ENCODE measurements around the gene TMEM109. TPM values are rescaled to one million over a fixed set of nuclear protein-coding genes. Genes with fewer than 3 reads are reported as not detected.

The TMEM109 gene
- total RNA-seq, 1 experiment from 2014 or later, result 81.6 TPM

DNA sequence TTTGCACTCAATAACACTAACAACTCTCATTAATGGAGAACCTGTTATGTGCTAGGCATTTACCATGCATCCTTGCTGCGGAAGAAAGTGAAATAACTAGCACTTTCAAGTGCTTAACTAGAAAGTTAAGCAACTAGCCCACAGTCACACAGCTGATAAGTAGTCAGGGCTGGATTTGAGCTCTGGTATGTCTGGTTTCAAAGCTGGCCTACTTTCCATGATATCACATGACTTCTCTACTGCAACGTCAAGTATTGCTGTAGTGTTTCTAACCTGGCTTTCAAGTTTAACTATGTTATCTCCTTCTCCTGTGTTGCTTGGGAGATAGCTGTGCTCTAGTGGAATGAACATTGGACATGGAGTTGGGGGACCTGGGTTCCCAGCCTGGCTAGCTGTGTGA, 25.9 kb downstream of the TMEM109 start:
- DNase-seq (ENCODE audit: low read depth), result no peak

DNA sequence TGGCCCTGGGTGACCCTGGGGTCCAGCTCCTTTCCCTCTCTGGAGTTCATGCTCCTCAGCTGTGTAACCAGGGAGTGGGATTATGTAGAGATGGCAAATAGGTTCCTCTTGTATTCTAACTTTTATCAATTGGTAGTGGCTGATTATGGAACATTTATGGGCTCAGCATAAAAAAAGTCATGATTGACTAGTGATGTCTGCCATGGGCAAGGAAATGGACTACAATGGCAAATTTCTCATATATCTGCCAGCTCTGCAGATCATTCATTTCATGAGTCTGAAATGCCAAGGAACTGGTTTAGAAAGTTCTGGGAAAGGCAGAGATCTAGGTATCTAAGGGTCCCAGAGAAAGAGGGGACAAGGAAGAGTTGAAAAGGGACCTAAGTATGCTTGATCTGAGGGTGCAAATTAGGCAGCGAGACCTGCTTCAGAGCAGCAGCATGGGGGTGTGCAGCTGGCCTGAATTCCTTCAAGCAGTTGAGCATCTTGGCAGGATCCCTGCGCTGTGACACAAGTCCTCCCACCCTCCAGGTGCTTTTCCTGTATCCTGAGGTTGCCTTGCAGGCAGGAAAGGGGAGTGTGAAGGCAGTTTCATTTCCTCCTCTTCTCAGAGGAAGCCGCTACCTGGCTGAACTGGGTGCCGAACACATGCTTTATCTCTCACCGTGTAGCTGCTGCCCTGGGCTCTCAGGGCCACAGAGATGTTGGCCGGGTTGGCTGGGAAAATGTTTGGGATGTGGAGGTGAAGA, 27.6 kb downstream of the TMEM109 start:
- no peak for DNase-seq (ENCODE audit: low read depth)

DNA sequence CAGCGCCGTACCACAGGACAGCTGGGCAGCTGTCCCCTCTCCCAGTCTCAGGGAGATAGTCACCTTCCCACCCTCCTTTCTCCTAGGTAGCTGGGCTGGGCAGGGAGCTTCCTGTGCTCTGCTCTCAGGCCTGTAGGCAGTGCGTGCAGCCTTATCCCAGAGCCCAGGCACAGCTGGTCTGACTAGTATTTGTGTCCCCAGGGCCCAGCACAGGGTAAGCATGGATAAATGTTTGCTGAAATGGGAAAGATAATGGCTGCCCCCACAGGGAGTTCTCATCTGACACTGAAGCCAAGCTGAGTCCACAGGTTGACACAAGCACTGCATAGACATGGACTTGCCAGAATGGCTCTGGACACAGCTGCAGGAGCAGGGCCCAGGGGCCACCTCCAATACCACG, 28.3 kb downstream of the TMEM109 start:
- DNase-seq (ENCODE audit: low read depth), result no peak

DNA sequence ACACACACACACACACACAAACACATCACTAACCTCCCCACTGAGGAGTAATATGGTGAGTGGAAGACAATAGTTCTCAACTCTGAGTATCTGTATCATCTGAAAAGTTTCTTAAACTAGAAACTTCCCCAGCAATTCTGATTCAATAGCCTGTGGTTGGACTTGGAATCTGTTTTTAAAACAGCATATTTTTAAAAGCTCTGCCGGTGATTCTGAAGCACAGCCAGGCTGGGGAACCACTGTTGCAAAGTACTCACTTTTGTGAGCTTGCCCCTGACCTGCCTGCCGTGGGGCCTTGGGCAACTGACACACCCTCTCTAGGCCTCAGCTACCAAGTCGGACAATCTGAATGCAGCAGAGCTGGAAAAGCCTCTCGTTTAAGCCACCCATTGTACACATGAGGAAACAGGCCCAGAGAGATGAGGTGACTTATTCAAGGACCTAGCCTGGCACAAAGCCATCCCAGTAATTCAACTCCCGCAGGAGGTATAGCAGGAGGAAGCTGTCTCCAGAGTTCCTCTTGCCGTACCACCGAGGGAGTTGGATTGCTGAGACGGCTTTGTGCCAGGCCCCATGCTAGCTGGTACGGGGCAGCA, 29.1 kb downstream of the TMEM109 start:
- DNase-seq (ENCODE audit: low read depth), result no peak

DNA sequence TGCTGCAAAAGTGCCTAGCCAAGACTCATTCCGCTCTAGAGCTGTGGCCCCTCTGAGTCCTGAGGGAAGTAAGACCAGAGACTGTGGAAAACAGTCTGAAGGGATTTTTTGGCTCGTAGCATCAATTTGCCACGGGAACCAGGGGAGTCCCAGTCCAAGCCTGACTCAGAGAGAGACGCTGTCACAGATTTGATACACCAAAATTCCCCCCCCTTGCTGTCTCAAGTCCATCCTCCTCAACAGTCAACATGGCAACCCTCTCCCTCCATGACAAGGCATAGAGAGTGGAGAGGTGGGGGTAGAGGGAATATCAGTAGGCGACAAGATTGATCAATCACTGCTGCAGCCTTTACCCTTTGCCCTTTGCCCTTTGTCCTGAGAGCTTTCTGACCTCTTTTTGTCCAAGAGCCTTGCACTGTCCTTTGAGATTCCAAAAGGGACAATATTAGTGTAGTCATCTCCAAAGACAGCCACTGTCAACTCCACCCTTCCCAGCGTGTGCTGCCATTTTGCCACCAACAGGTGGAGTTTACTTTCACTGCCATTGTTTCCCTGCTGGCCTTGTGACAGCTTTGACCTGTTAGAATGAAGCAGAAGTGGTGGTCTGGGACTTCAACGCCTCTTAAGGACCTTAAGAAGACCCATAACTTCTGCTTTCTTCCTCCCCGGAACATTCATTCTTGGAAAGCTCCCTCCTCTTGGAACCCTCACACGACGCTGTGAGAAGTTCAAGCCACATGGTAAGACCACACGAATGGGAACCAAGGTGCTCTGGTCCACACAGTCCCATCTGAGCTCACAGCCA, 30.7 kb downstream of the TMEM109 start:
- no peak for DNase-seq (ENCODE audit: low read depth)

DNA sequence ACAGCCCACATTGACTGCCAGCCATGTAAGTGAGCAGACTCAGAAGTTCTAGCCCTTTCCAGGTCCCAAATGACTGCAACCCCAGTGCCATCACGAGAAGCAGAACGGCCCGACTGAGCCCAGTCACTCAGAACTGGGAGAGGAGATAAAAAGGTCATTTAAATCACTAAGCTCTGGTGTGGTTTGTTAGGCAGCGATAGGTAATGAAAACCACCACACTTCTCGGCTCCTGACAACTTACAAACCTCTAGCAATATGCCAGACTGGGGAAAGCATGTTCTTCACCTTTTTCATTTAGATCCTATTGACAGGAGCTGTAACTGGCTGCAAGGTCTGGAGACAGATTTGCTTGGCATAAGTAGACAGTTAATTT, 31.3 kb downstream of the TMEM109 start:
- no peak for DNase-seq (ENCODE audit: low read depth)

DNA sequence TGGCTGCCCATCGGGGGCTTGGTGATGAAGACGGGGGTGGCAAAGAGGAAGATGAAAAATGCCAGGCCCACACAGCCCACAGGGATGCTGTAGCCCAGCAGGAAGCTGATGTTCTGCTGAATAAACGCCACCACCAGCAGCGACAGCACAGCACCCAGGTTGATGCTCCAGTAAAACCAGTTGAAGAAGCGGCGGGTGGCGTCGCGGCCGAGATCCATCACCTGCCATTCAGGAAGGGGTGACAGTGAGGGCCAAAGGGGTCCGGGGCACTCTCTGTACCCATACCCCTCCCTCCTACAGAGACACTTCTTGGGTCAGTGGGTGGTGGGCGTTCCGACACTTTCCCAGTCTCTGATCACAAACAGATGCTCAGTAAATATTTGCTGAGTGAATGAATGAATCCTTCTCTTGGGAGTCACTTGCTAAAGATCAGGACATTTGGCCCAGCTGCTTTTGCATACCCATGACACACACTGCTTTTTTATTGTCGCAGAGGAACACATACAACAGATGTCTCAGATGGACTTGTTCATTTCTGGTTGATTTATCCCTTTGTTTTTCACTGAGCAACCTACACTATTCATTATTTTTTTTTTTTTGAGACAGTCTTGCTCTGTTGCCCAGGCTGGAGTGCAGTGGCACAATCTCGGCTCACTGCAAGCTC, 32.8 kb downstream of the TMEM109 start:
- no peak for DNase-seq (ENCODE audit: low read depth)

DNA sequence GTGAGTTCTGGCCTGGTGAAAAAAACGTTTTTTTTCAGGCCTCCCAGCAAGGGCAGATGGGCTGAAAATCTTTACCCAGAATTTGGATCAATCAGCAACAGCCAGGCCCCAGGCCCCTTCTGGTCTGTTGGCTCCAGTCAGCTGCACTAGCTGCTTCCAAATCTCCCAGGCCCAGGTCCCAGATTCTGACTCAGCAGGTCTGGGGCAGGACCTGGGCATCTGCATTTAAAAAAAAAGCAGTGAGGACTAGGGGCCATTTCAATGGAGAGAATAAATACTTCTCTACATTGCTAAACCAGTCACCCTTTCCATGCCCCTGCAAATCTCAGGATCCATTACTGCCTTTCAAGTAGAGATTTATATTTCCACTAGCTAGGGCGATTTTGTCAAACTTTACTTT, 33.7 kb downstream of the TMEM109 start:
- no peak for DNase-seq (ENCODE audit: low read depth)

DNA sequence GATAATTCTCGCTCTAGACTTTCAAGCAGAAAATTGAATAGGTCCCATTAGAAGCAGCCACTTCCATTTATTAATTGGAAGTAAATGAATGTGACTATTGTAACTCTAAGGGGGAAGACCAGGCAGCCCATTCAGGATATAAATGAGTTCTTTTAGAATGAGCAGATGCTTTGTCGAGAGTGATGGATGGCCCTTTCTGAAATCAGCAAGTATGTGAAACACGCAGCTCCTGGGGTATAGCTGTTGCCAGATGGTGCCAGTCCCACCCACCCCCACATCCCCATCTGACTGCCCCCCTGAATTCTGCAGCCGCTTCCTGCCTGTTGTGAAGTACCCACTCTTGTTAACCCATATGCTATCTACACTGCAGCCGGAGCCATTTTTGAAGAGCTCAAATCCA, 34.3 kb downstream of the TMEM109 start:
- peak; percentile 26 for DNase-seq (ENCODE audit: low read depth)

DNA sequence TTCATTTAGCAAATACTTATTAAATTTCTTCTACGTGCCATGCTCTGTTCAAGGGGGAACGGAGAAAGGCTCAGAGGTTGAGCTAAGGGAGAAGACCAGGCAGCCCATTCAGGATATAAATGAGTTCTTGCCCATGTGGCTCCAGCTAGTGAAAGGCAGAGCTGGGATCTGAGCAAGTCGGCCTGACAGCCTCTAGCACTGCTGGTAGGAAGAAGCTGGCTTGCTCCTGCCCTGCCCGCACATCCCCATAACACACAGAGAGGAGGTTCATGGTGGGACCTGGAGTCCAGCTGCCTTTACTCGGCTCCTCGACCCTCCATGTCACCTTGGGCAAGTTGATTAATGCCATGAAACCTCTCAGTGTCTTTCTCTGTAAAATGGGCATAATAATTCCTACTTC, 36.1 kb downstream of the TMEM109 start:
- DNase-seq (ENCODE audit: low read depth), result no peak

DNA sequence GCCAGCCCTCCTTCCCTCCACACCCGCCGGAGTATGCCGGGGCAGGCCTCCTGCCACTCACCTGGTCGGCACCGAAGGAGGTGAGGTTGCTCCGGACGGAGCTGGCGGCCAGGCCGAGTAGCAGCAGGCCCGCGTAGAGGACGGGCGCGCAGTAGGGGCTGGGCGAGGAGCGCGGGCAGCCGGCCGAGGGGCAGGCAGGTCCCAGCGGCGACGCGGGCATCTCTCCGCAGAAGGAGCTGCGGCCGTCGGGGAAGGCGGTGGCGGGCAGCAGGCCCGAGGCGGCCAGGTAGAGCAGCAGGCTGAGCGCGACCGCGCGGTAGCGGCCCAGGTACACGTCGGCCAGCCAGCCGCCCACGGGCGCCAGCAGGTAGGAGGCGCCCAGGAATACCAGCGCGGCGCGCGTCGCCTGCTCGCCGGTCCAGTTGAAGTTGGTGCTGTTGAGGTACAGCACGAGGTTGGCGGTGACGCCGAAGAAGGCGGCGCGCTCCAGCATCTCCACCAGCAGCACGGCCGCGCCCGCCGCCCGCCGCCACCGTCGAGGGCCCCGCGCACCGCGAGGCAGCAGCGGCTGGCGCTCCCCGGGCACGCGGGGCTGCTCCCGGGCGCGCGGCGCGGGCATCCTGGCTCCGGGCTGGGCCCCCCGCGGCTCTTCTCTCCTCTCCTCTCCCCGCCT, 37.1 kb downstream of the TMEM109 start:
- no peak for DNase-seq (ENCODE audit: low read depth)

DNA sequence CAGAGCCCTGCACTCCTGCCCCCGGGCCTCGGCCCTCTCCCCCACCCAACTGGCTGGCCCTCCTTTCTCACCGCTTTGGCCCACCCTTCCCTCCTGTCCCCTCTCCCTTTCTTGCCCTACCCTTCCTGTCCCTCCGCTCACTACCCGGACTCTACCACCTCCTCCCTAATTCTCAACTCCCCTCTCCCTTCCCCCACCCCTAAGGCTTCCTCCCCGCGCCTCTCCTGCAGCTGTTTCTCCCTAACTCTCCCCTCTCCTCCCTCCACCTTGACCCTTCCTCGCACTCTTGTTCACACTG, 37.6 kb downstream of the TMEM109 start:
- DNase-seq (ENCODE audit: low read depth), result no peak

DNA sequence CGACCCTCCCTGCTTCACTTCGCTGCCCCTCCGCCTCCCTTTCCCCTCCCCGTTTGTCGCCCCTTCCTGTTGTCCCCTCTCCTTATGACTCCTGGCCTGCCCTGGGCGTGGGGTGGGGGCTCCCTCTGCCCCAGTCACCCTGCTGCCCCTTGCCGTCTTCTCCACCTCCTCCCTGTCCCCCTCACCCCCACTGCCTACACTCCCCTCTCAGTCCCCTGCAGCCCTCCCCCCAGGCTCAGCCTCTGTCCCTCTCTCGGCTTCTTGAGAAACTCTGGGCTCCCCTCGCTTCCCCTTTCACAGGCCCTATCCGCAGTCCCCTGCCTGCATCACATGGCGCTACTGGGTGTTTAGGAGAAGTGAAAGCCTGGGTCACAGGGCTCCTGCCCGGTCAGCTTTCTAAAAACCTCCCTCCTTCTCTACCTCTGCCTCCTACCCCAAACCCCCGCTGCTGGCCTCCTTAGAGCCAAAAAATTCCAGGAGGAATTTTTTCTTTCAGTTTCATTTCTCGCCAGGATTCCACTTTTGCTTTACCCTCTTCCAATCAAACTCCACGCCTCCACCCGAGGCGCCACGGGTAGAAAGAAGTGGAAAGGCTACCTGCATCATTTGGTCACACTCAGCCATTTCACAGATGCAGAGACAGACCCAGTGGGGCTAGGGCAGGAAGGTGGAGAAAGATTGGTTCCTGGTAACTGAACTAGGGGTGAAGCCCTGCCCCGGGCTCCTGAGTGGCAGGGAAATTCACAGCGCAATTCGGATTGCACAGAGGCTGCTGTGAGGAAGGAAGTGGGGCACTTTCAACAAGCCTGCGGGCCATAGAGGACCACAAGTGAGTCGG, 38.2 kb downstream of the TMEM109 start, which contains the start of gene SLC15A3:
TSS of gene SLC15A3 (minus strand) at position 273 of the 838 bp plus-strand sequence. CDS start 625 bp downstream, outside the sequence.
- DNase-seq (ENCODE audit: low read depth), result peak; percentile 60

DNA sequence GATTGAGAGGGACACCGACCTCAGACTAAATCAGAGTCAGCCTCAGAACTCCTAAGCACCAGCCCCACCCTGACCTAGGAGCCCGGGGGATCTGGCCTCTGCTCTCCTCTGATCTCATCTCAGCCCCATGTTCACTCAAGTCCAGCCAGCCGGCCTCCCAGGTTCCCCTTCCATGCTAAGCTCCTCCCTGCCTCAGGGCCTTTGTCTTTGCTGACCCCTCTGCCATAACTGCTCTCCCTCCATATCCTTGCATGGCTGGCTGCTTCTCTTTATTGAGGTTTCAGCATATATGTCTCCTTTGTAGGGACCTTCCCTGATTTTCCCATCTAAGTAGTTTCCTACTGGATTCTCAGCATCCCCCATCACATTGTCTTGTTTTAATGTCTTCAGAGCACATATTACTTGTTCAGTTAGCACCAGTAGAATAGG, 38.8 kb downstream of the TMEM109 start:
- no peak for DNase-seq (ENCODE audit: low read depth)

DNA sequence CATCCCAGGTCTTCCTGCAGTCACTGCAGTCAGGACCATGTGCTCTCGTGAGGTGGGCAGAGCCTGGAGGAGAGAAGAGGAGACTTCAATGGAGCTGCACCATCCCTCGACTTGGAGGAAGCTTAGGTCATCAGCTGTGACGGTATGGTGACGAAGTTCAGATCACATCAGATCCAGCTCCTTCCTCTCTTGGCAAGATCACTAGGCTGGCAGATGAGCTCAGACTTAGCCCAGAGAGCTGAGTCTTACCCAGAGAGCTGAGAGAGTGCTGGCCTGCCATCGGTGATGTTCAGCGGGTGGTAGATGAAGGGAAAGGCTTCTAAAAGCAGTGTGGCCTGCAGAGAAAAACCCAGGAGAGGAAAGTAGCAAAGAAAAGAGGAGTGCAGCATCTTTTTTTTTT, 39.8 kb downstream of the TMEM109 start:
- no peak for DNase-seq (ENCODE audit: low read depth)

DNA sequence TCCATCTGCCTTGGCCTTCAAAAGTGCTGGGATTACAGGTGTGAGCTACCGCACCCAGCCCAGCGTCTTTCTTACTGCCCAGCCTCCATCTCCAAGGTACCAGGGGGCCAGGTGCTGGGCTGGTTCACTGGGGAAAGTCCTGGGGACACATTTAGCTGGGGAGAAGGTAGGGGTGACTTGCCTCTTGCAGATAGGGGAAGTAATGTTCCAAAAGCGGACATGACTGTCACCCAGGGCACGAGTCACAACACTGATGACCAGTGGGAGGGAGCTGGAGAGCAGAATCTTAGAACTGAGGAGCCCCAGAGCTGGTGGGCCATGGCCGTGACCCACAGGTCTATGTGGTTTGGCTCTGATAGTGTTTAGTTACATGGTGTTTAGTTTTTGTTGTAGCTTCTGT, 40.5 kb downstream of the TMEM109 start:
- DNase-seq (ENCODE audit: low read depth), result no peak

DNA sequence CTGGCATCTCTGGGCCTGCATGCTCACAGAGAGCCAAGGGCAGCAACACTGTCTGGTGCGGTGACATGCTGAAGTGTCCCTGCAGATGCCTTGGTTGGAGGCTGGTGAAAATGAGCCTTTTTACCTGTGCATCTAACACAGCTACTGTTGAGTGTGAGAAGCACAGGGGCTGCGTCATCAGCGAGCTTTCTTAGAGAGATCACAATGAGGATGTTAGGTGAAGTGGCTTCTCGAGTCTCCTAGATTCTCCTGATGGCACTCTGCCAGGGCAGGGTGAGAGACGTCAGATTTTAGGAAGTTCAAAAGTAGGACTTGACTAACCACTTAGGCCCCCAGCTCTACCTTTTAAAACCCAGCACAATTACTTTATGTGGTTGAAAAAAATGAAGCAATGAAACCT, 41.6 kb downstream of the TMEM109 start:
- no peak for DNase-seq (ENCODE audit: low read depth)

DNA sequence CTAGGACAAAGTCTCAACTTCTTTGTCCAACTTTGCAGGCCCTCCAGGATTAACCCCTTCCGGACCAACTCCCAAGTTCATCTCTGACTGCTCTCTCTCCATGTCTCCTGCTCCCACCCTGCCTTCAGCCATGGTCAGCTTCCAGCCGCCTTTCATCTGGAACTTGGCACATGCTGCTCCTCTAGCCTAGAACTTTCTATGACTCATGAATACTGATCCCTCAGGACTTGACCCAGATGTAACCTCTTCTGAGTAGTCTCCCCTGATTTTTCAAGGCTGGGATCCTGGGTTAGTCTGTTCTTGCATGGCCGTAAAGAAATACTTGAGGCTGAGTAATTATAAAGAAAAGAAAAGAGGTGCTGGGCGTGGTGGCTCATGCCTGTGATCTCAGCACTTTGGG, 43.2 kb downstream of the TMEM109 start:
- DNase-seq (ENCODE audit: low read depth), result peak; percentile 46

DNA sequence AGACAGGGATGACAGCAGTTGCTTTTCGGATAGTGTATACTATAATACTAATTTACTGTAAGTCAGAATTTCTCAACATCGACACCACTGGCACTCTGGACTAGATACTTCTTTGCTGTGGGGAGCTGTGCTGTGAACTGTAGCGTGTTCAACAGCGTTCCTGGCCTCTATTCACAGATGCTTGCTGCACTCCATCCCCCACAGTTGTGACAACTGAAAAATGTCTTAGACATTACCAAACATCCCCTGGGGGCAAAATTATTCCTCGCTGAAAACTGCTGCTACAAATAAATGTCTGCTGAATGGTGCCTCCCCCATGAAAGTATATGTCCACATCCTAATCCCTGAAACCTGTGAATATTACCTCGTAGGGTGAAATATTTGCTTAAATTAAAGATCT, 45.5 kb downstream of the TMEM109 start:
- DNase-seq (ENCODE audit: low read depth), result peak; percentile 24

DNA sequence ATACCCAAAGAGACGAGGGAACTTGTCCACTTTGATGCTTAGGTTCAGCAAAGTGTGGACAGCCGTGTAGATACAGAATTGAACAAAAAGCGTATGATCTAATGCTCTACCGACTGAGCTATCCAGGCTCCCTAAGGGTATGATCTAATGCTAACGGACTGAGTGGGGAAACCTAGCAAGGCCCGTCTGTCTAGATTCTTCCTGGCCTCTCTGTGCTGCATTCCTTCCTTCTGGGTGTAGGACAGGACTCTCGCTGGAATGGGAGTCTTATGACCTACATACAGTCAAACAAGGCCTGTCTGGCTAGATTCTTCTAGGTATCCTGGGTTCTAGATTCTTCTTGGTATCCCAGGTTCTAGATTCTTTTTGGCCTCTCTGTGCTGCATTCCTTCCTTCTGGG, 46.4 kb downstream of the TMEM109 start:
- DNase-seq (ENCODE audit: low read depth), result no peak

DNA sequence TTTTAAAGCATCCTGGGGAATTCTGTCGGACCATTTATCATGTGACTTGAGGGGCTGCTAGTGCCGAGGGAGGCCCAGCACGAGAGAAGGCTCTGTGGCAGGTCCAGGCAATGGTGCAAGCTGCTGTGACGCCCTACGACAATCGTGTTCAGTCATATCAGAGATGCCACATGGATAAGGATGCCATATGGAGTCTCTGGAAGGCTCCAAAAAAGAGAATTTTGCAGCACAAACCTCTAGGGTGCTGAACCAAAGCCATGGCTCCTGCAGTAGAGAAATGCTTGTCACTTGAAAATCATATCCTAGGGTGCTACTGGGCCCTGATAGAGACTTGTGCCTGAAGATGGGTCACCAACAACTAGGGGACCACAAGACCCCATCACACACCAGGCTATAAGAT, 50.8 kb downstream of the TMEM109 start:
- no peak for DNase-seq (ENCODE audit: low read depth)

All from RPMI7951 (cell line).